KMS-11 (cell line): ENCODE data around the gene PDE1A.

Source experiments
- H2AFZ ChIP-seq: fragments of 200-600 bp; sonication (generic); 2 replicates; pipeline ENCODE4 v1.6.1; 2016; ENCODE audit warnings: antibody characterized with exemption, mixed run types, low read depth
- H3K27ac ChIP-seq: fragments of 200-600 bp; sonication (generic); 2 replicates; pipeline ENCODE4 v1.6.1; 2016; ENCODE audit warnings: mild to moderate bottlenecking, mixed run types
- H3K27me3 ChIP-seq: fragments of 200-600 bp; sonication (generic); 2 replicates; pipeline ENCODE4 v1.6.1; 2017; ENCODE audit warnings: mild to moderate bottlenecking, low read depth, mixed run types, moderate library complexity; ENCODE audit not compliant: insufficient read depth
- H3K36me3 ChIP-seq: fragments of 200-600 bp; sonication (generic); 2 replicates; pipeline ENCODE4 v1.6.1; 2017; ENCODE audit warnings: mild to moderate bottlenecking, mixed run types; ENCODE audit not compliant: insufficient read depth
- H3K4me1 ChIP-seq: fragments of 200-600 bp; sonication (generic); 2 replicates; pipeline ENCODE4 v1.6.1; 2016; ENCODE audit warnings: mild to moderate bottlenecking, low read depth, mixed run types; ENCODE audit not compliant: poor library complexity, severe bottlenecking
- H3K4me2 ChIP-seq: fragments of 200-600 bp; sonication (generic); 2 replicates; pipeline ENCODE4 v1.7.0; 2016; ENCODE audit warnings: mild to moderate bottlenecking, mixed run types
- H3K4me3 ChIP-seq: fragments of 200-600 bp; sonication (generic); IDR thresholded peaks from 2 replicates; pipeline ENCODE4 v1.6.1; 2017; ENCODE audit warnings: low read depth, low read length, mixed read lengths; ENCODE audit not compliant: insufficient read depth
- H3K79me2 ChIP-seq: fragments of 200-600 bp; sonication (generic); 2 replicates; pipeline ENCODE4 v1.6.1; 2016; ENCODE audit warnings: low read depth, mixed run types; ENCODE audit not compliant: insufficient read depth
- H3K9ac ChIP-seq: fragments of 200-600 bp; sonication (generic); 2 replicates; pipeline ENCODE4 v1.6.1; 2016; ENCODE audit warnings: mild to moderate bottlenecking, mixed run types
- H4K20me1 ChIP-seq: fragments of 200-600 bp; sonication (generic); 2 replicates; pipeline ENCODE4 v1.6.1; 2016; ENCODE audit warnings: mild to moderate bottlenecking, mixed run types; ENCODE audit not compliant: insufficient read depth
- TF ChIP-seq, protein P1 (sequence below): fragments of 200-600 bp; sonication (generic); conservative IDR thresholded peaks from 2 replicates; pipeline ENCODE4 v1.6.1; 2017; ENCODE audit warnings: low read depth, mild to moderate bottlenecking, antibody characterized with exemption, low read length, moderate library complexity, mixed read lengths

PDE1A gene

DNA sequence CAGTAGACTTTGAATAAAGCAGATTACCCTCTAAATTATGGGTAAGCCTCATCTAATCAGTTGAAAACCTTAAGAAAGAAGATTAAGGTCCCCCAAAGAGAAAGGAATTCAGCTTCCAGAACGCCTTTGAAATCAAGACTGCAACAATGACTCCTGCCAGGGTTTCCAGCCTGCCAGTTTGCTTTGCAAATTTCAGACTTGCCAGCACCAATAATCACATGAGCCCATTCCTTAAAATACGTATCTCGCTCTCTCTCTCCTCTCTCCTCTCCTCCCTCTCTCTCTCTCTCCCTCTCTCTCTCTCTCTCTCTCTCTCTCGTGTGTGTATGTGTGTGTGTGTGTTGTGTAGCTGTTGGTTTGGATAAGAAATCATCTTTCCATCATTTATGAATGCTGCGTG is 184.2 kb downstream of the PDE1A start:
- no peak overlapping the region for H2AFZ ChIP-seq
- no peak overlapping the region for H3K27ac ChIP-seq
- no peak overlapping the region for H3K4me2 ChIP-seq
- no peak overlapping the region for H3K9ac ChIP-seq
- H3K27me3 ChIP-seq: no peaks in the 10 kb centered on the region
- no peaks in the 10 kb centered on the region for H3K79me2 ChIP-seq
- H3K4me3 ChIP-seq: no peak overlapping the region
- TF ChIP-seq, protein P1, sequence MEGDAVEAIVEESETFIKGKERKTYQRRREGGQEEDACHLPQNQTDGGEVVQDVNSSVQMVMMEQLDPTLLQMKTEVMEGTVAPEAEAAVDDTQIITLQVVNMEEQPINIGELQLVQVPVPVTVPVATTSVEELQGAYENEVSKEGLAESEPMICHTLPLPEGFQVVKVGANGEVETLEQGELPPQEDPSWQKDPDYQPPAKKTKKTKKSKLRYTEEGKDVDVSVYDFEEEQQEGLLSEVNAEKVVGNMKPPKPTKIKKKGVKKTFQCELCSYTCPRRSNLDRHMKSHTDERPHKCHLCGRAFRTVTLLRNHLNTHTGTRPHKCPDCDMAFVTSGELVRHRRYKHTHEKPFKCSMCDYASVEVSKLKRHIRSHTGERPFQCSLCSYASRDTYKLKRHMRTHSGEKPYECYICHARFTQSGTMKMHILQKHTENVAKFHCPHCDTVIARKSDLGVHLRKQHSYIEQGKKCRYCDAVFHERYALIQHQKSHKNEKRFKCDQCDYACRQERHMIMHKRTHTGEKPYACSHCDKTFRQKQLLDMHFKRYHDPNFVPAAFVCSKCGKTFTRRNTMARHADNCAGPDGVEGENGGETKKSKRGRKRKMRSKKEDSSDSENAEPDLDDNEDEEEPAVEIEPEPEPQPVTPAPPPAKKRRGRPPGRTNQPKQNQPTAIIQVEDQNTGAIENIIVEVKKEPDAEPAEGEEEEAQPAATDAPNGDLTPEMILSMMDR: no peak
- no peaks in the 10 kb centered on the region for H3K36me3 ChIP-seq
- H4K20me1 ChIP-seq: no peaks in the 10 kb centered on the region
- no peaks in the 10 kb centered on the region for H3K4me1 ChIP-seq

DNA sequence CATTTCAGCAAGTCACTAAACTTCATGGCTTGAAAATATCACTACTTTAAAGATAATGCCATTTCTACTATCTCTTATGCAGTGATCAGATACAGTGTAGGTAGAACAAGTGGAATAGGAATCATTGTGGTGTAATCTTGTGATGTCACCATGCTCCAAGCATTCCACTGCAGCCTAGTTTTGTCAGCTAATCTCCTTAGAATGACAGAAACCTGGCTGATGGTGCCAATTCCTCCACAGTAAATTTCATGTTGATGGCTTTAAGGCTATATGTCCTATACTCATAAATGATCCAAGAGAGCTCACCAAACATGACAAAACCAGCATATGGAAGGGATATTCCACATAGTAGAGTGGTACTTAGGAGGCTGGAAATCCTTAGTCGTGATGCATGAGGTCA is 184.9 kb downstream of the PDE1A start:
- Histone ChIP-seq H4K20me1 (no peaks in the 10 kb centered on the region), H3K4me1 (no peaks in the 10 kb centered on the region), H3K79me2 (no peaks in the 10 kb centered on the region), H3K36me3 (no peaks in the 10 kb centered on the region), H3K9ac (no peak overlapping the region), H2AFZ (no peak overlapping the region), H3K27me3 (no peaks in the 10 kb centered on the region), H3K27ac (no peak overlapping the region), H3K4me2 (no peak overlapping the region), H3K4me3 (no peak overlapping the region)
- TF ChIP-seq, protein P1: no peak

DNA sequence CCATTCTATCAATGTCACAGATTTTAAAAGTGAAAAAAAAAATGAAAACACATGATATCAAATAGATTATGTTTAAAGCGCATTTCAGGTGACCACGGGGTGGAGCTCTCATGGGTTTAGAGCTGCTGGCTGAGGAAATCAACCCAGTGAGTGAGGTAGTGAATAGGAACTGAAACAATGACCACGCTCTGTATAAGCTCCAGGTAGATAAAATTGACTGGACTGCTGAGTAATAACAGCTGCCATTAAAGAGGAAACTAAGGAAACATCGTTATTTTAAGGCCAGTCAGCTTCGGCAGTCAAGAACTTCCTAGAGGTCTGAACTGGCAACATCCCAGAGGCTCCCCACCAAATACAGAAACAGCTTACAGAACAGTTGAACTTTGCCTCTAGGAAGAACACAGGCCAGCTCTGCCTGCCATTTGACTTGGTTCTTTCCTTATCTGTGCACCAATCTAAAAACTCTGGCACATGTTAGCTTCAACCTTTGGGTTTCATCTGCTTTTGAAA is 185.9 kb downstream of the PDE1A start:
- no peaks in the 10 kb centered on the region for H3K79me2 ChIP-seq
- no peaks in the 10 kb centered on the region for H3K27me3 ChIP-seq
- H3K4me1 ChIP-seq: no peaks in the 10 kb centered on the region
- no peak overlapping the region for H3K4me3 ChIP-seq
- H3K36me3 ChIP-seq: no peaks in the 10 kb centered on the region
- H3K4me2 ChIP-seq: no peak overlapping the region
- no peak overlapping the region for H3K9ac ChIP-seq
- TF ChIP-seq, protein P1: no peak
- no peaks in the 10 kb centered on the region for H4K20me1 ChIP-seq
- no peak overlapping the region for H3K27ac ChIP-seq
- H2AFZ ChIP-seq: no peak overlapping the region

DNA sequence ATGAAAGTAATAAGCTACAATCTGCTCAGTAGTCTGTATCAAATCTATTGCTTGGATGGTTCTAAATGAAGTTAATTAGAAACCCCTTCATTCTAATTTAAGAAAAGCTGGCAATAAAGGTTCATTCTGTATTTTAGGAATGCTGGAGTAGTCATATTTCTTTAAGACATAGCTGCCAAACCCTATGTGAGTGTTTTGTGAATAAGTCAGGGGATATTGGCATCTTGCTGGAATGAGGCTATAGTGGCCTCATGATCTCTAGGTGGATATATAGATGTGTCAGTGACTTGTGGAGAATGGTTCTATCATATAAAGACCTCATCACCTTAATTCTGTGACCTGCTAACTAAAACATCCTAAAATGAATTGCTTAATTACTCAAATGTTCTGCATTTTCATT is 196.3 kb downstream of the PDE1A start:
- no peak overlapping the region for H3K27ac ChIP-seq
- no peak overlapping the region for H3K4me3 ChIP-seq
- H4K20me1 ChIP-seq: no peaks in the 10 kb centered on the region
- no peaks in the 10 kb centered on the region for H3K36me3 ChIP-seq
- H3K79me2 ChIP-seq: no peaks in the 10 kb centered on the region
- TF ChIP-seq, protein P1: no peak
- no peaks in the 10 kb centered on the region for H3K4me1 ChIP-seq
- H3K4me2 ChIP-seq: no peak overlapping the region
- H2AFZ ChIP-seq: no peak overlapping the region
- no peaks in the 10 kb centered on the region for H3K27me3 ChIP-seq
- no peak overlapping the region for H3K9ac ChIP-seq
